Suprapubic skin (tissue), 4 donors: ENCODE results near the gene CAMTA1. TPM values are rescaled to one million over a fixed set of nuclear protein-coding genes. Genes with fewer than 3 reads are reported as not detected.

ENCODE experiments used
- DNase-seq, 2 donors: peaks; one replicate each; pipeline ENCODE4 v3.0.0-alpha.2; 2019; ENCODE audit warnings: low spot score in 2 of 2
- H3K27ac ChIP-seq: fragments of 200-600 bp; sonication (generic); one replicate; pipeline ENCODE4 v1.5.1; 2019
- H3K27me3 ChIP-seq: fragments of 200-600 bp; sonication (generic); one replicate; pipeline ENCODE4 v1.5.1; 2019
- H3K36me3 ChIP-seq: fragments of 200-600 bp; sonication (generic); one replicate; pipeline ENCODE4 v1.5.1; 2019
- H3K4me1 ChIP-seq: fragments of 200-600 bp; sonication (generic); one replicate; pipeline ENCODE4 v1.5.1; 2019
- H3K4me3 ChIP-seq: fragments of 200-600 bp; sonication (generic); one replicate; pipeline ENCODE4 v1.5.1; 2019; ENCODE audit warnings: mild to moderate bottlenecking
- H3K9me3 ChIP-seq: fragments of 200-600 bp; sonication (generic); one replicate; pipeline ENCODE4 v1.5.1; 2019
- EP300 ChIP-seq: sonication (generic); formaldehyde crosslinking; IDR thresholded peaks from one replicate; pipeline ENCODE4 v1.6.1; 2017; ENCODE audit warnings: antibody characterized with exemption
- POLR2A ChIP-seq, 2 donors: fragments of 450-650 bp; IDR thresholded peaks; one replicate each; pipeline ENCODE4 v1.6.1; 2017; ENCODE audit warnings: antibody characterized with exemption in 2 of 2, mild to moderate bottlenecking in 2 of 2, moderate library complexity in 2 of 2
- POLR2AphosphoS5 ChIP-seq, 3 donors: sonication (generic); formaldehyde crosslinking; IDR thresholded peaks; one replicate each; pipeline ENCODE4 v1.6.1; 2017; ENCODE audit warnings: antibody characterized with exemption in 3 of 3
- WGBS: methylation state at CpG from one replicate; pipeline ENCODE4 v1.1.5; 2018; 5-methylcytosine and 5-hydroxymethylcytosine counted together
- total RNA-seq, 4 donors: library from RNA; depleted of rRNA; stranded (reverse); fragments of >200 nt; gene quantifications; one replicate each; pipeline ENCODE4 v1.1.0, GENCODE V29; 2016
- TF ChIP-seq, protein P1 (sequence below), 2 donors: fragments of 200-600 bp in 1 of 2; fragments of 450-650 bp in 1 of 2; sonication (generic) in 1 of 2; IDR thresholded peaks; one replicate each; pipeline ENCODE4 v1.5.1; 2016 to 2019; ENCODE audit warnings: antibody characterized with exemption in 2 of 2, mild to moderate bottlenecking in 1 of 2, moderate library complexity in 1 of 2

Gene CAMTA1
- total RNA-seq, 4 donors from 2014 or later = 40.4 to 54.1 (median 46.6) TPM

DNA sequence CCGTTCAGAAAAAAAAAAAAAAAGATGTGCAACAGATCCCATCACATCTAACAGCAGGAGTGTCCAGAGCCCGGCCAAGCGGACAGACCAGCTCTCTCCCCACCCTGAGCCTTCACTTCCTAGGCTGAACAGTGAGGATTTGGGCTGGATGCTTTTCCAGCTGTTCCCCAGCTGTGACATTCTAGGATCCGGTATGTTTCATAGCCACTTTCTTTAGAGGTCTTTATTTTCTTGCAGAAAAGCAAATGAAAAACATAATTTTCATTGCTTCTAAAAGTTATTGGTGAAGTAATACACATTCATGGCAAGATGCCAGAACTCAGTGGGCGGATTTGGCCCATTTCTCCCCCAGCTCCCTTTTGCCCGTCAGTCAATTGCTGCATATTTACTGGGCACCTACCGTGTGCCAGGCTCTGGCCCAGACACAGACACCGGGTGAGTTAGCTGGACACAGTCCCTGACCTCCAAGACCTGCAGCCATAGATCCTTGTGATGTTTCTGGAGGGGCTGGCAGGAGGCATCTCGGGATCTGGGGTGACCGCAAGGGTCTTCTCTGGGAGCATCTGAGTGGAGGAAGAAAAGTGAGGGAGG, 772.1 kb downstream of the CAMTA1 start:
- Histone ChIP-seq H3K4me3 (no peak overlapping the region), H3K9me3 (no peaks in the 10 kb centered on the region), H3K27me3 (peaks cover 10% of the 10 kb centered on the region), H3K4me1 (no peaks in the 10 kb centered on the region), H3K27ac (no peak overlapping the region), H3K36me3 (no peaks in the 10 kb centered on the region)
- TF ChIP-seq POLR2AphosphoS5 (IDR thresholded peaks at IDR 0.05) (no peak), EP300 (no peak)
- DNase-seq = no peak
- 56% methylated on average over 10 of the region's 10 CpGs for WGBS

GRCh38 chr1:7558041-7558461, 772.8 kb downstream of the CAMTA1 start:
- Histone ChIP-seq H3K4me1 (no peaks in the 10 kb centered on the region), H3K9me3 (no peaks in the 10 kb centered on the region), H3K27me3 (peaks cover 10% of the 10 kb centered on the region), H3K36me3 (no peaks in the 10 kb centered on the region), H3K4me3 (no peak overlapping the region), H3K27ac (no peak overlapping the region)
- TF ChIP-seq POLR2AphosphoS5 (IDR thresholded peaks at IDR 0.05) = no peak
- TF ChIP-seq EP300 = no peak
- TF ChIP-seq, protein P1, sequence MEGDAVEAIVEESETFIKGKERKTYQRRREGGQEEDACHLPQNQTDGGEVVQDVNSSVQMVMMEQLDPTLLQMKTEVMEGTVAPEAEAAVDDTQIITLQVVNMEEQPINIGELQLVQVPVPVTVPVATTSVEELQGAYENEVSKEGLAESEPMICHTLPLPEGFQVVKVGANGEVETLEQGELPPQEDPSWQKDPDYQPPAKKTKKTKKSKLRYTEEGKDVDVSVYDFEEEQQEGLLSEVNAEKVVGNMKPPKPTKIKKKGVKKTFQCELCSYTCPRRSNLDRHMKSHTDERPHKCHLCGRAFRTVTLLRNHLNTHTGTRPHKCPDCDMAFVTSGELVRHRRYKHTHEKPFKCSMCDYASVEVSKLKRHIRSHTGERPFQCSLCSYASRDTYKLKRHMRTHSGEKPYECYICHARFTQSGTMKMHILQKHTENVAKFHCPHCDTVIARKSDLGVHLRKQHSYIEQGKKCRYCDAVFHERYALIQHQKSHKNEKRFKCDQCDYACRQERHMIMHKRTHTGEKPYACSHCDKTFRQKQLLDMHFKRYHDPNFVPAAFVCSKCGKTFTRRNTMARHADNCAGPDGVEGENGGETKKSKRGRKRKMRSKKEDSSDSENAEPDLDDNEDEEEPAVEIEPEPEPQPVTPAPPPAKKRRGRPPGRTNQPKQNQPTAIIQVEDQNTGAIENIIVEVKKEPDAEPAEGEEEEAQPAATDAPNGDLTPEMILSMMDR (IDR thresholded peaks at IDR 0.05) = no peak
- TF ChIP-seq POLR2A (IDR thresholded peaks at IDR 0.05) = no peak
- no peak for DNase-seq
- 66% methylated on average over 10 of the region's 16 CpGs for WGBS

DNA sequence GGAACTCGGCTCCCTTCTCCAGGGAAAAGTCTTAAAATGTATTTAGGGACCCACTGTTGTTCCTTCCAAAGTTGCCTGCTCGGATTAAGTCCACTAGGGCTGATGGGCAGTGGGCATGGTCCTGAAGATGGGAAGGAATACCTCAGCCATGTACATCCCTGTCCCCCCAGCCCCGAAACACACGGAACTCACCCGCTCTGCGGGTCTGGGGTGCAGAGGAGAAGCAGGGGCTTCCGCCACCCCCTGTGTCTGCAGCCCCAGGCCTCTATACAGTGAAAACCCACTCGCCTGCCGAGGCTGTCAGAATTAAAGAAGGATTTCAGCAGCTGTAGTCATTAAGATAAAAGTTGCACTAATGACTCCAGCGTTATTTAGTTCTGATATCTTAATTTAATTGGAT, 773.2 kb downstream of the CAMTA1 start:
- Histone ChIP-seq H3K27ac (no peak overlapping the region), H3K4me1 (no peaks in the 10 kb centered on the region), H3K9me3 (no peaks in the 10 kb centered on the region), H3K4me3 (no peak overlapping the region), H3K27me3 (peaks cover 10% of the 10 kb centered on the region), H3K36me3 (no peaks in the 10 kb centered on the region)
- 88% methylated on average over 10 of the region's 10 CpGs for WGBS
- DNase-seq = no peak
- no peak for TF ChIP-seq EP300
- TF ChIP-seq, protein P1 (IDR thresholded peaks at IDR 0.05) = no peak
- TF ChIP-seq POLR2AphosphoS5 (IDR thresholded peaks at IDR 0.05) = no peak
- no peak for TF ChIP-seq POLR2A (IDR thresholded peaks at IDR 0.05)

DNA sequence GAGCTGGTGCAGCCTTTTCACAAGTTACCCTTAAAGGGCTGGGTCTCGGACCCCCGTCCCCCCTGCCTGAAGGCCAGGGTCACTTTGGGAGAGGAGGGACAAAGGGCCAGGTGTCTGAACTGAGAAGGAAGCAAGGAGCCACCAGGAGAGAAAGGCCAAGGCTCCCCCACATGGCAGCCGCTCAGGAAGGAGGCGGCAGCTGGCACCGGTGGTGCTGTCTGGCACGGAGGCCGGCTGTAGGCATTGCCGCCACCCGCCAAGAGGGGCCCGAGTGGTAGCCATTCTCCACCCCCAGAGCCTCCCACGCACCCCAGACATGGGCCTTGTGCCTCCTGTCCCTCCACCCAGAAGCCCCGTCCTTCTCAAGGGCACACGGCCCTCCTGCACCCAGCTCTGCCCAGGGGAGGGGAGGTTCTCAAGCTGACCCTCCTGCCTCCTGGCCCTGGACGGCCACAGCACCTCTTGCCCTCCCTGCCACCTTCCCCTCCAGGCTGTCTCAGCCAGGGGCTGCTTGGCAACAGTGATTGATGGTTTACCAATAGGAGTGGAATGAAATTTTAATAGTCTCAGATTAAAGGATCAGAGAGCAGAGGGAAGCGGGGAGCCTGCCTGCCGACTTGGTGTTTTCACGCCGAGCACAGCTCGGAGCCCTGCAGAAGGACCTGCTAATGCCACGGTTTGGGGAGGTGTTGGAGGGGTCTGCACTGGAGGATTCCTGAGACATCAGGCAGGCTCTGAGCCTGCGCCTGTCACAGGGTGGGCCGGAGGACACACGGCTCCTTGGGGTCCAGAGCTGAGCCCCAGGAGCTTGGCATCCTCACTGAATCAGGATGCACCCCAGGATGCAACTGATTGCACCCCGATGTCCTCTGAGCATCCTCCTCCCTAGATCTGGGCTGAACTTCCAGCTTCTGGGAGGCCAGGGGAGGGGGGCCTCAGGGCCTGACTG, 773.9 kb downstream of the CAMTA1 start:
- H3K9me3 ChIP-seq = no peaks in the 10 kb centered on the region
- H3K36me3 ChIP-seq = no peaks in the 10 kb centered on the region
- no peak for TF ChIP-seq POLR2A (IDR thresholded peaks at IDR 0.05)
- no peak for TF ChIP-seq POLR2AphosphoS5 (IDR thresholded peaks at IDR 0.05)
- no peak for TF ChIP-seq EP300
- TF ChIP-seq, protein P1 (IDR thresholded peaks at IDR 0.05) = no peak
- H3K27me3 ChIP-seq = peaks cover 10% of the 10 kb centered on the region
- H3K4me3 ChIP-seq = no peak overlapping the region
- no peak overlapping the region for H3K27ac ChIP-seq
- H3K4me1 ChIP-seq = no peaks in the 10 kb centered on the region
- no peak for DNase-seq
- WGBS = 75% methylated on average over 16 of the region's 24 CpGs

DNA sequence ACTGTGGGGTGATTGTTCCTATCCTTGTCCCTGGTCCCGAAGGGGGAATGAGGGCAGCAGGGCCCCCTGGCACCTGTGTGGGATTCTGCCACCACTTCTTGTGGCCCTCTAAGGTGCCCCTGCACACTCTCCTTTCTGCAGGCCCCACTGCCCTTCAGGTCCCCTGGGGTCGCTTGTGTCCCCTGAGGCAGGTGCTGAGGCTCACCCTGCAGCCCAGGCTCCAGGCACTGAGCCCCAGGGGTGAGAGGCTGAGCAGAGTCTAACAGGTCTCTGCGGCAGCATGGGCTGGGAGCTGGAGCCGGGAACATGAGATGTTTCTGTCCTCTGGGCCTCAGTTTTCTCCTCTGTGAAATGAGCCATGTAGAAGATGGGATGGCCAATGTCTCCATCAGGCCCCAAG, 774.9 kb downstream of the CAMTA1 start:
- DNase-seq = no peak
- no peak for TF ChIP-seq POLR2AphosphoS5 (IDR thresholded peaks at IDR 0.05)
- no peak for TF ChIP-seq EP300
- TF ChIP-seq, protein P1 (IDR thresholded peaks at IDR 0.05) = no peak
- TF ChIP-seq POLR2A (IDR thresholded peaks at IDR 0.05) = no peak
- no peak overlapping the region for H3K4me3 ChIP-seq
- 80% methylated on average over 1 of the region's 4 CpGs for WGBS
- no peak overlapping the region for H3K27ac ChIP-seq
- no peaks in the 10 kb centered on the region for H3K36me3 ChIP-seq
- no peaks in the 10 kb centered on the region for H3K9me3 ChIP-seq
- H3K27me3 ChIP-seq = peaks cover 10% of the 10 kb centered on the region
- H3K4me1 ChIP-seq = no peaks in the 10 kb centered on the region
